ENCODE data around the gene NEB.
"Not testable (repeated sequence)": the region's sequence is repeated elsewhere in the genome, so short reads cannot be mapped to it uniquely, and the experiment has no call there.

The NEB gene

GRCh38 chr2:151607459-151608424, 126.5 kb downstream of the NEB start:
- not testable (repeated sequence) for DNase-seq

GRCh38 chr2:151603530-151603929, 130.7 kb downstream of the NEB start:
- not testable (repeated sequence) for DNase-seq

GRCh38 chr2:151602402-151602801, 131.9 kb downstream of the NEB start:
- DNase-seq, result not testable (repeated sequence)

GRCh38 chr2:151601803-151602202, 132.5 kb downstream of the NEB start:
- not testable (repeated sequence) for DNase-seq

GRCh38 chr2:151596903-151597608, 137.2 kb downstream of the NEB start:
- DNase-seq, result not testable (repeated sequence)

- DNase-seq, result not testable (repeated sequence)
Observed at GRCh38 chr2:151591908-151592255, 142.4 kb downstream of the NEB start.

- DNase-seq, result not testable (repeated sequence)
Observed at GRCh38 chr2:151591250-151591907, 142.9 kb downstream of the NEB start.

- DNase-seq, result not testable (repeated sequence)
Observed at GRCh38 chr2:151581300-151581699, 153.0 kb downstream of the NEB start.

GRCh38 chr2:151580697-151581096, 153.6 kb downstream of the NEB start:
- not testable (repeated sequence) for DNase-seq

GRCh38 chr2:151577116-151577515, 157.2 kb downstream of the NEB start:
- DNase-seq, result no peak

GRCh38 chr2:151576080-151576479, 158.2 kb downstream of the NEB start:
- no peak for DNase-seq

GRCh38 chr2:151575338-151575737, 158.9 kb downstream of the NEB start:
- no peak for DNase-seq

GRCh38 chr2:151570191-151570590, 164.1 kb downstream of the NEB start:
- DNase-seq, result no peak

- DNase-seq, result no peak
Observed at GRCh38 chr2:151569167-151569566, 165.1 kb downstream of the NEB start.

GRCh38 chr2:151568501-151568900, 165.8 kb downstream of the NEB start:
- no peak for DNase-seq

- DNase-seq, result no peak
Observed at GRCh38 chr2:151567006-151567405, 167.3 kb downstream of the NEB start.

GRCh38 chr2:151562398-151562797, 171.9 kb downstream of the NEB start:
- DNase-seq, result no peak

GRCh38 chr2:151560289-151560688, 174.0 kb downstream of the NEB start:
- no peak for DNase-seq

GRCh38 chr2:151559431-151559830, 174.8 kb downstream of the NEB start:
- not testable (repeated sequence) for DNase-seq

- DNase-seq, result not testable (repeated sequence)
Observed at GRCh38 chr2:151557883-151558282, 176.4 kb downstream of the NEB start.

GRCh38 chr2:151556121-151556520, 178.2 kb downstream of the NEB start:
- DNase-seq, result no peak

- no peak for DNase-seq
Observed at GRCh38 chr2:151552287-151552686, 182.0 kb downstream of the NEB start.

GRCh38 chr2:151551556-151551955, 182.7 kb downstream of the NEB start:
- no peak for DNase-seq
